HG03342 (cell line): ENCODE measurements around the gene PLOD1.
"Not testable (repeated sequence)": the region's sequence is repeated elsewhere in the genome, so short reads cannot be mapped to it uniquely, and the experiment has no call there.

ENCODE experiments used
- ATAC-seq: cut with Tn5 transposase; IDR thresholded peaks from one replicate; pipeline ENCODE4 v1.9.1; 2021; ENCODE audit warnings: mild to moderate bottlenecking, moderate library complexity; ENCODE audit not compliant: unreplicated experiment

The PLOD1 gene

GRCh38 chr1:12003762-12004161, 69.2 kb downstream of the PLOD1 start:
- ATAC-seq, result no peak

- no peak for ATAC-seq
These were observed 71.1 kb downstream of the PLOD1 start for GRCh38 chr1:12005488-12006166.

GRCh38 chr1:12006167-12006921, 71.8 kb downstream of the PLOD1 start:
- no peak for ATAC-seq

GRCh38 chr1:12007204-12007603, 72.7 kb downstream of the PLOD1 start:
- ATAC-seq, result no peak

- ATAC-seq, result not testable (repeated sequence)
These were observed 73.8 kb downstream of the PLOD1 start for GRCh38 chr1:12008355-12008754.

- no peak for ATAC-seq
These were observed 74.9 kb downstream of the PLOD1 start for GRCh38 chr1:12009318-12009947.

- ATAC-seq, result no peak
These were observed 76.4 kb downstream of the PLOD1 start for GRCh38 chr1:12010746-12011570.

GRCh38 chr1:12011998-12012397, 77.5 kb downstream of the PLOD1 start:
- ATAC-seq, result no peak

GRCh38 chr1:12012560-12013316, 78.2 kb downstream of the PLOD1 start:
- no peak for ATAC-seq

GRCh38 chr1:12014141-12014991, 79.8 kb downstream of the PLOD1 start:
- no peak for ATAC-seq

- ATAC-seq, result no peak
These were observed 80.5 kb downstream of the PLOD1 start for GRCh38 chr1:12015001-12015491.

- ATAC-seq, result no peak
These were observed 81.0 kb downstream of the PLOD1 start for GRCh38 chr1:12015499-12015898.

- ATAC-seq, result no peak
These were observed 81.7 kb downstream of the PLOD1 start for GRCh38 chr1:12016182-12016581.

GRCh38 chr1:12019858-12020509, 85.5 kb downstream of the PLOD1 start:
- ATAC-seq, result no peak

- ATAC-seq, result no peak
These were observed 87.1 kb downstream of the PLOD1 start for GRCh38 chr1:12021616-12022015.

GRCh38 chr1:12022036-12022435, 87.5 kb downstream of the PLOD1 start:
- ATAC-seq, result no peak
